ENCODE data around the gene MAGEA8. TPM values are rescaled to one million over a fixed set of nuclear protein-coding genes. Genes with fewer than 3 reads are reported as not detected.
"Not testable (repeated sequence)": the region's sequence is repeated elsewhere in the genome, so short reads cannot be mapped to it uniquely, and the experiment has no call there.

Gene MAGEA8
- total RNA-seq, 1 donor from 2014 or later: not detected

DNA sequence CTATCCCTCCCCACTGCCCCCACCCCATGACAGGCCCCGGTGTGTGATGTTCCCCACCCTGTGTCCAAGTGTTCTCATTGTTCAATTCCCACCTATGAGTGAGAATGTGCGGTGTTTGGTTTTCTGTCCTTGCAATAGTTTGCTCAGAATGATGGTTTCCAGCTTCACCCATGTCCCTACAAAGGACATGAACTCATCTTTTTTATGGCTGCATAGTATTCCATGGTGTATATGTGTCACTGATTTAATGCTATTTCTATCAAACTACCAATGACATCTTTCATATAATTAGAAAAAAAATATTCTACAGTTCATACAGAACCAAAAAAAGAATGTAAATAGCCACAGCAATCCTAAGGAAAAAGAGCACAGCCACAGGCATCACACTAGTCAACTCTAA, 9.8 kb downstream of the MAGEA8 start:
- ATAC-seq (ENCODE audit: poor library complexity); intact Hi-C loops (cut with DNase I); DNase-seq: not testable (repeated sequence)

DNA sequence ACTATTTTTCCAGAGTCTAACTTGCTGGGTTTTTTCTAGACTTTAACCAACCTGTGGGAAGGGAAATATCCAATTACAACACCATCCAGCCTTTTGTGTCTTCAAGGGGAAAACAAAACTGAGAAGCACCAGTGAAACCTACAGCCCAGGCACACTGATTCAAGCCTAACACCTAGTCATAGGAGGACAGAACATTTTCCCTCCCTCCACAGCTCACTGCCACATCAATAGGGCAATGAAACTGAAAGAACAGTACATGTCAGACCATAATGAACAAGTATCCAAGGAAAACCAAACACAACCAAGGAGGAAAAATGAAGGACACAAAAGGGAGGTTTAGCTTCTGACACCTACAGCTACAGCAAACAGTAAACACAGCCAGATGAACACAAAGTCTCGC, 17.6 kb downstream of the MAGEA8 start:
- DNase-seq (no peak), ATAC-seq (ENCODE audit: poor library complexity) (no peak)
- intact Hi-C loops (cut with DNase I): no loop called here

DNA sequence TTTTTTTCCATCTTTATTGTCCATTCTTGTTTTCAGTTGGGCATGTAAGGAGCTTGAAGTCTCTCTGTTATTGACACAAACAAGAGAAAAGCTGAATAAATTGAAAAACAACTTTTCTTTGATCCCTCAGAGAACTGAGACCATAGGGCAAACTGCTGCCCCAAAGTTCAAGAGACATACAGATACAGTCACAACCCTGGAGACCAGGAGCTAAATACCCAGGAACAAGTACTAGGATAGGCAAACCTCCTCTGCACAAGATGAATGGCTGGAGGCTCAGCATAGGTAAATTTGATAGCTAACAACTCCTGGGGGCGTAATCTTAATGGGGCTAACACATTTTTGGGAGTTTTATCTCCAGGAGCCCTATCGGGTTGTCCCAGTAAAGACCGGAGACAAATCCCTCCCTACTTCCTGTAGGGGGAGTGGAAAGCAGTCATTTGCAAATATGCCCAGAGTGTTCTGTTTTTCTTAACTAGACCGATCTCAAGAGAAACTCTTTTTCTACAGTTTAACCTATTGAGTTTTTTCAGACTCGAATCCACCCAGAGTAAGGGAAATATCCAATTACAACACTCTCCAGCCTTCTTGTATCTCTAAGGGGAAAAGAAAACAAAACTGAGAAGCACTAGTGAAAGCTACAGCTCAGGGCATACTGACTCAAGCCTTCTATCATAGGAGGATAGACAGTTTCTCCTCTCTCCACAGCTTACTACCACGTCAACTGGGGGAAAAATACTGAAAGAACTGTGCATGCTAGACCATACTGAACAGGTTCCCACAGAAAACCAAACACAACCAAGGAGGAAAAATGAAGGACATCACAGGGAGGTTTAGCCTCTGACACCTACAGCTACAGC, 23.1 kb downstream of the MAGEA8 start:
- intact Hi-C loops (cut with DNase I): no loop called here
- ATAC-seq (ENCODE audit: poor library complexity): no peak
- no peak for DNase-seq

DNA sequence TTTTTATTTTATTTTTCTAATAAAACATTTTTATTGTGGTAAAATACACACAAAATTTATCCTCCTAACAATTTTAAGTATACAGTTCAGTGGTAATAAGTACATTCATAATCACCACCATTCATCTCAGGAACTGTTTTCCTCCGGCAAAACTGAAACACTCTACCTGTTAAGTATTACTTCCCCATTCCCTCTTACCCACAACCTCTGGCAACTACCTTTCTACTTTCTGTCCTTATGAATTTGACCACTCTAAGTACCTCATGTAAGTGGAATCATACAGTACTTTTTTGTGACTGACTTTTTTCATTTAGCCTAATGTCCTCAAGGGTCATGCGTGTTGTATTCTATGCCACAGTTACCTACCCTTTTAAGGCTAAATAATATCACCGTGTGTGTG, 27.3 kb downstream of the MAGEA8 start:
- no peak for DNase-seq
- no peak for ATAC-seq (ENCODE audit: poor library complexity)
- intact Hi-C loops (cut with DNase I): no loop called here

DNA sequence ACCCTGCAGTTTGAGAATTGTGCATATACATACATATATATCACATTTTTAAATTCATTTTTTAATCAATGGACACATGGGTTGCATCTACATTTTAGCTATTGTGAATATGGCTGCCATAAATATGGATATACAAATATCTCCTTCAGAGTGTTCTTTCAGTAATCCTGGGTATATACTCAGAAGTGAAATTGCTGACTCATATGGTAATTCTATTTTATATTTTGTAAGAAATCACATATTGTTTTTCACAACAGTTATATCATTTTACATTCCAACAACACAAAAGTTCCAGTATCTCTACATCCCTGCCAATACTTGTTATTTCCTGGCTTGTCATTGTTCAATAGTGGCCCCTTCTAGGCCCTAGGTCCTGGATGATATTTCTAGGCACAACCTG, 27.7 kb downstream of the MAGEA8 start:
- intact Hi-C loops (cut with DNase I): no loop called here
- no peak for ATAC-seq (ENCODE audit: poor library complexity)
- DNase-seq: no peak

DNA sequence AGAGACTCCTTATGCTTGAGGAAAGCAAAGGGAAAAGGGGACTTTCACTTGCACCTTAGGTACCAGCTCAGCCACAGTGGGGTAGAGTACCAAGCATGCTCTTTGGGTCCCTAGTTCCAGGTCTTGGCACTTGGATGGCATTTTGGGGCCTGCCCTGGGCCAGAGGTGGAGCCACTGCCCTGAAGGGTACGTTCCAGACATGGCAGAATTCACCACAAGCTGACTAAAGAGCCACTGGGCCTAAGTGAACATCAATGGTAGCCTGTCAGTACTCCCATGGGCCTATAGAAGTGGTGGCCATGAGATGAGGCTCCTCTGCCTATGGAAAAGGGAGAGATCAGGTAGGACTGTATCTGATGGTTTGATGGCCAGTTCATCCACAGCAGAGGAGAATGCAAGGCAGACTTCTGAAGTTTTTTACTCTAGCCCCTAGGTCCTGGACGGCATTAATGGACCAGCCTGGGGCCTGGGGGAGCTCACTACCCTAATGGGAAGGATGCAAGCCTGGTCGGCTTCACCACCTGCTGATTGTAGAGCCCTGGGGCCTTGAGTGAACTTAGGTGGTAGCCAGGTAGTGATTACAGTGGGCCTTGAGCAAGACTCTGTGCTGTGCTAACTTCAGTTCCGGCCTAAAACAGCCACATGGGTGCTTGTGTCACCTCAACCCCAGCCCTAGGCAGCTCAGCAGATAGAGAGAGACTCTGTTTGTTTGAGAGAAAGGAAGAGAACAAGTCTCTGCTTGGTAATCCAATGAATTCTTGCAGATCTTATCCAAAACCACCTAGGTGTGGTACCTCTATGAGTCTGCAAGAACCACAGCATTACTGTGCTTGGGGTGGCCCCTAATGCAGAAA, 28.6 kb downstream of the MAGEA8 start:
- no peak for DNase-seq
- intact Hi-C loops (cut with DNase I): no loop called here

DNA sequence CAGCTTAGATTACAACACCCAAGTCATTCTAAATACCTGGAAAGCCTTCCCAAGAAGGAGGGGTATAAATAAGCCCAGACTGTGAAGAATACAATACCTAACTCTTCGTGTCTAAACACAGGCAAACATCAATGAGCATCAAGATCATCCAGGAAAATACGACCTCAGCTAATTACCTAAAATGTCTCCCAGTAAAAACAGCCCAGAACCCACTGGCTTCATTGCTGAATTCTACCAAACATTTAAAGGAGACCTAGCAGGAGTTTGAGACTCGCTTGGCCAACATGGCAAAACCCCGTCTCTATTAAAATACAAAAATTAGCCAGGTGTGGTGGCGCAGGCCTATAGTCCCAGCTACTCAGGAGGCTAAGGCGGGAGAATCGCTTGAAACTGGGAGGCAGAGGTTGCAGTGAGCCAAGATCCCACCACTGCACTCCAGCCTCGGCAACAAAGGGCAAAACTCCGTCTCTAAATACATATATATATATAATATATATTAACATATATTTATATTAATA, 29.3 kb downstream of the MAGEA8 start:
- ATAC-seq (ENCODE audit: poor library complexity) (no peak), DNase-seq (no peak)
- intact Hi-C loops (cut with DNase I): no loop called here

More for the DNA sequence above, 28.6 kb downstream of the MAGEA8 start:
- ATAC-seq (ENCODE audit: poor library complexity): no peak

DNA sequence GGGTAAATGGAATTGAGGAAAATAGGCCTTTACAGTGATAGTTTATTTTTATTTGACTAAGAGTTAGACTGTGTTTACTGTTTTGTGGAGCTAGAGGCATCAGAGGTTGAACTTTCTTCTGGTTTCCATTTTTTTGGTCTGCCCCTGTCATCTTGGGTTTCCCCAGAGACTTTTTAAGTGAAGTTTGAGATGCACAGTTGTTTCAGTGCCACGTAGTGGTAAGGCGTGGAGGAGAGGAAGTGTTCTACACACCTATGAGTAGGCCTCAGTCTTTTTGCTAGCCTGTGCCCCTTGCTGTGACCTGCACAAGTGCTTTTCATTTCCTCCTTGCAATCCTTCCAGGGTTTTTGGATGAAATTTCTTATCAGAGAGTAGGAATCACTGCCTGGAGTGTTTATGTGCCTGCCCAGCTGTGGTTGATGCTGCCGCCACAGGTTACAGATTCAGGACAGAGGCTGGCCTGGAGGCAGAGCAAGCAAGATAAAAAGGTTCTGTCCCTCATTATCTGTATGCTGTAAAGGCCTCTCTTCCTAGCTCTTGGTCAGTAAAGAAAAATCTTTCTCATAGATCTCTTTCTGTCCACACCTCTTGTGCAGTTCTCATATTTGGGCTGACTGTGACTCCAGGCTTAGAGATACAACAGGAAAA, 35.9 kb downstream of the MAGEA8 start:
- DNase-seq: no peak
- intact Hi-C loops (cut with DNase I): no loop called here

DNA sequence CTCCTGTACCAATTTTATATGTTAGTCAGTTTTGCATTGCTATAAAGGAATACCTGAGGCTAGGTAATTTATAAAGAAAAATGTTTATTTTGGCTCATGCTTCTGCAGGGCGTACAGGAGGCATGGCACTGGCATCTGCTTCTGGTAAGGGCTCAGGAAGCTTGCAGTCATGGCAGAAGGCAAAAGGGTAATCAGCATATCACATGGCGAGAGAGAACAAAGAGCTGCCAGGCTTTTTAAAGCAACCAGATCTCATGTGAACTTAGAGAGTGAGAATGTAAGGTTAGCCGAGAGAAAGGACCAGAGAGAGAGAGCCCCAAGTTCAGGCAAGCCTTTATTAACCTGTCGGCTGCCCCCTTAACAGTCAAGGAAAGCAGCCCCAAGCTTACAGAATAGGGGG, 42.9 kb downstream of the MAGEA8 start:
- DNase-seq; intact Hi-C loops (cut with DNase I); ATAC-seq (ENCODE audit: poor library complexity): not testable (repeated sequence)

More for the DNA sequence above, 35.9 kb downstream of the MAGEA8 start:
- ATAC-seq (ENCODE audit: poor library complexity): no peak

DNA sequence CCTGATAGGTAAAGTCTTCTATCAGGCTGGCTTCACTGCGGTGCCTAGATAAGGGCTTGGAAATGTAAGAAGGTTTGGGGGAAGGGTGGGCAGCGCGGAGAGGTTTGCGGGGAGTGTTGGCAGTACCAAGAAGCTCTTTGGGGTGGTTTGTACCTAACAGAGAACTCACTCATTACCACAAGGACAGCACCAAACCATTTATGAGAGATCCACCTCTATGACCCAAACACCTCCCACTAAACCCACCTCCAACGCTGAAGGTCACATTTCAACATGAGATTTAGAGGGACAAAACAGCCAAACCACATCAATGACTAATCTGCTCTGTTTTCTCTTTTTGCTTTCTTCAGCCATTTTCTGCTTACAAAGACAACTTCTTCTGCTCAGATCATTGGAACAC, 43.5 kb downstream of the MAGEA8 start:
- intact Hi-C loops (cut with DNase I); DNase-seq; ATAC-seq (ENCODE audit: poor library complexity): not testable (repeated sequence)

DNA sequence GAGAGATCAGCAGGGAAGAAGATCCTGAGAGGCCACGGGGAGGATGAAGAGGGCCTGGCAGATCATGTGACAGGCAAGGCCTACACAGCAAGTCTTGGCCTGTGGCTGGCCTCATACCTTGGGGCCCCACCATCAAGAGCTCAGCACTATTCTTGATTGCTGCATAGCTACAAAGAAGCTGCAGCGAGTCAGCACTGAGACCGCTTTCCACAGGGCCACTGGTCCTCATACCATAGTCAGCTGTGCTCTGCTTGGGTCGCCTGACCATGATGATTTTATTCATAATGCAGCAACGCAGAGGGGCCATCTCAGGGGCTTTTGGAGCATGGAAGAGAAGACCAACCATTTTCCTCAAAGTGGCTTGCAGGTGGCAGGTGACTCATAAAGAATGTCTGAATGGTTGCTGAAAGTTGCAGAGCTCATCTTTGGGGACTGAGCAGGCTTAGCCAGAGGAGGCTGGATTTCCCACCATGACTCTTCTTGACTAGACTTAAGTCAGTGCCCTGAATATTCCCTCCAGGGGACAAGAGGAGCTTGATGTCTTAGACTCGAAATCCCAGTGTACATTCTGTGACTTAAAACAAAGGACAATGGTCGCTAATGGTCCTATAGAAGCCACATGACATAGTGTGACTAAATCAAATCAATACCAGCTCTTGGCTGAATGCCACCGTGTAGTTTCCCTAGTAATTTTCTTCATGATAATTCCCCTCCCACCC, 46.4 kb downstream of the MAGEA8 start:
- intact Hi-C loops (cut with DNase I); DNase-seq; ATAC-seq (ENCODE audit: poor library complexity): not testable (repeated sequence)

DNA sequence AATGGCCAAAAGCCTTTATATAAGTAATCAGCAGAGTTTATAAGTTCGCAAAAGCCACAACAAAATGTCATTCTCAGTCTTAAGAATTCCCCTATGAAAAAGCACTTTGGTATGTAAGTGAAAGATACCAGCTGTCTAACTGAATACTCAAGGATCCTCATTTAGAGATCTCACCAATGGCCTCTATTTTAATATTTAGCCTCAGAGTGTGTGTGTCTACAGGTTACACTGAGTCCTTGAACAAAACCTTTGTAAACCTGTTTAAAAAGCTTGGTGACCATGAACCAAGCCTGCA, 46.9 kb downstream of the MAGEA8 start:
- DNase-seq; intact Hi-C loops (cut with DNase I); ATAC-seq (ENCODE audit: poor library complexity): not testable (repeated sequence)

DNA sequence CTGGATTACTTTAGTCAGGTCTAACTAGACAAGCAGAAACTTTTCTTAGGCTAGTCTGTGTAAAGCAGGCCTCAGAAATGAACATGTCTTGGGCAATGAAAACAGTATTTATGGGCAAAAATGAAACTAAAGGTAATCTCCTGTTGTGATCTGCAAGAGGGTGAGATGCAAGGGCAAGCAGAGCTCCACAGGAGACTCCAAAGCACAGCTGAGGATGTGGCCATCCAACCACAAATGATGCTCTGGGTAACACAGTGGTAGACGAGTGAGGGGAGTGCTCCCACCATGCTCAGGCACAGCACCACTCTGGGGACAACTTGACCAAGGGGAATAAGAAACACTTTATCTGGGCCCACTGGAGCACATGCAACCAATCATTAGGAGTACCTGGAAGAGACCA, 47.7 kb downstream of the MAGEA8 start:
- ATAC-seq (ENCODE audit: poor library complexity); DNase-seq; intact Hi-C loops (cut with DNase I): not testable (repeated sequence)

DNA sequence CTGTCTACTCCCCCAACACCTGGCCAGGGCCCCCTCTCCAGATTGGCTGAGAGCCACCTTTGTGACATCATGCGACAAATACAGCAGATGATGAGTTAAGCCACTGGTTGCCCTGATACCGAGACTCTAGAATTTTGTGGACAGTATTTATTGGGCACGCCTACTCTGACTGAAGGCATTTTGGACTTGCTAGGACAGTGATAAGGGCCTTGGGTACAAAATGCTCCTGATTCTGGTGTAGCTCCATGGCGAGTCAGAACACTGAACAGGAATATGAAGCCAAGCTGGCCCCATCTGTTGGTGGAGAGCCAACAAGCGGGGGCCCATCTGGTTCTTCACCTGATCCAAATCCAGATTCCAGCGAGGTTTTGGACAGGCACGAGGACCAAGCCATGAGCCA, 48.4 kb downstream of the MAGEA8 start, which contains the start of gene HSFX4:
TSS of gene HSFX4 (plus strand) at position 174 of the 400 bp plus-strand sequence. CDS start at position 246, 72 bp downstream.
- not testable (repeated sequence) for ATAC-seq (ENCODE audit: poor library complexity)

DNA sequence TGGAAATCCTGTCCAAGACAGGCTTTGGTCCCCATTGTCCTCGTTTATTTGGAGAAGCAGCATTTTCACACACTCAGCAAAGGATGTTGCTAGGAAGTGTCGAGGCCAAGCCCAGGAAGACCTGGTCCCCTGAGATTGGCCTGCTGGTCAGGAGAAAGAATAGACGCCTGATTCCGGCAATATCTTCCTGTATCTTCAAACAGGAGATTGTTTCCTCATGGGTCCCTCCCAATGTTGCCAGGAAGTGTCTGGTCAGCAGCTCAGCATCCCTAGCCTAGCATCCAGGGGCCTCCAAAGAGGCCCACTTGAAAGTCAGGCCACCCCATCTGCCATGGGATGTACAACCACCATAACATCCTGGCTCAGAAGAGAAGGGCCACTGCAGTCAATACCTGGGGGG, 50.4 kb downstream of the MAGEA8 start:
- intact Hi-C loops (cut with DNase I); DNase-seq; ATAC-seq (ENCODE audit: poor library complexity): not testable (repeated sequence)

More for the DNA sequence above, 48.4 kb downstream of the MAGEA8 start, which contains the start of gene HSFX4:
- DNase-seq; intact Hi-C loops (cut with DNase I): not testable (repeated sequence)

DNA sequence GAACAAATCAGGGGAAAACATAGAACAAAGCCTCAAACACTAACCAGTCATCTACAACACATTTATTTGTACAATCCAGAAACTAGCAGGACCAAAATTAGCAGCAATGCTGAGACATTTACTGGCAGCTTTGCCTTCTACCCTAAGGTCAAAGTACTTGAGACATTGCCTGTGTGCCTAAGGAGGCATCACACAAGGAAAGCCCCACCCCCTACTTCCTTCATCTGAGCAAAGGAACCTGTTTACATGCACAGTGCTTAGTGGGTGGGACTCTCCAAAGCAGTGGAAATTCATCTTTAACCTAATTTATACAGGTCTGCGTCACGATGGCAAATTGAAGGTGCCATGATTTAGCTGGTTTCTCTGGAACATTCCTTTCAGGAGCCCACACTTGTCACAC, 51.2 kb downstream of the MAGEA8 start:
- ATAC-seq (ENCODE audit: poor library complexity); DNase-seq; intact Hi-C loops (cut with DNase I): not testable (repeated sequence)

DNA sequence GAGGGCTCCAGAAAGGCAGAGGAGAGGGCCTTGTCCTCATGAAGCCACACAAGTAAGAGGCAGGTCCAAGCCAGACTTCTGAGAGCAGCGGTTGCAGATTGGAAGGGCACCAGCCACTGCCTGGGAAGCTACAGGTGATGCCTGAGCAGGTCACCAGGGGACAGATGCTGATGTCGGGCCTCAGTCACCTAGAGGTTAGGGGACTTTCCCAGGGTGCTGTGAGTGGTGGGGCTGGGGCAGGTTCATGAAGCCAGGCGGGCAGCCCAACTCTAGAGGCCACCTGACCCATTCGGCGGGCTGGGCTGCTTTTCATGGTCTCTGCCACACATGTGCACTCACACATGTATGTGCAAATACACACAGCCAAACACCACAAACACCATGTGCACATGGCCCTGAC, 52.0 kb downstream of the MAGEA8 start:
- ATAC-seq (ENCODE audit: poor library complexity); intact Hi-C loops (cut with DNase I); DNase-seq: not testable (repeated sequence)

DNA sequence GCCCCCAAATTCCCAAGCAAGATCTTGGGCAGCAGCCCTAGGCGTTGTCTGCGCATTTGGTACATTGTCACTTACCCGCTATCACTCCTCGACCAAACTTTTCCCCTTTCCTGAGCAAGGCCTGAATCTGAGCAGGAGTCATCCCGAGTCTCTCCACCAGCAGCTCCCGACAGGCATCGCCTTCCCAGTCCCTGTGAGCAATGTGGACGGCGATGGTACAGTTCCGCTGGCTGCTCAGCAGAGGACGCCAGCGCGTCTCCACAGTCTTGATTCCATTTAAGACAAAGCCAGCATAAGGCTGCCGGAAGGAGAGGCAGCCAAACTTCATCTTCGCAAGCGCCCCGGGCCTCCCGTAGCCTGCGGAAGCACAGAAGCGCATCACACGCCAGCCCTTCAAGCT, 52.6 kb downstream of the MAGEA8 start:
- DNase-seq; intact Hi-C loops (cut with DNase I); ATAC-seq (ENCODE audit: poor library complexity): not testable (repeated sequence)

All from Right ventricle myocardium superior (tissue), 1 donor.